Thyroid gland (tissue), 4 donors: ENCODE measurements around the gene MED29. TPM values are rescaled to one million over a fixed set of nuclear protein-coding genes. Genes with fewer than 3 reads are reported as not detected.

Source experiments
- DNase-seq, 2 donors: peaks; one replicate each; pipeline ENCODE4 v3.0.0-alpha.2; 2019
- H3K27ac ChIP-seq, 3 donors: fragments of 200-600 bp; sonication (generic); 1 replicate in 2 of 3; 2 replicates in 1 of 3; pipeline ENCODE4 v1.5.1; 2016 to 2019; ENCODE audit warnings: mild to moderate bottlenecking in 1 of 3, moderate library complexity in 1 of 3
- H3K27me3 ChIP-seq: fragments of 200-600 bp; sonication (generic); one replicate; pipeline ENCODE4 v1.5.1; 2019
- H3K36me3 ChIP-seq, 2 donors: fragments of 200-600 bp; sonication (generic); one replicate each; pipeline ENCODE4 v1.5.1; 2016 to 2019
- H3K4me1 ChIP-seq, 2 donors: fragments of 200-600 bp; sonication (generic); one replicate each; pipeline ENCODE4 v1.5.1; 2017 to 2019
- H3K4me3 ChIP-seq, 3 donors: fragments of 200-600 bp; sonication (generic); replicated peaks in 1 of 3; 1 replicate in 2 of 3; 2 replicates in 1 of 3; pipeline ENCODE4 v1.5.1; 2016; ENCODE audit warnings: mild to moderate bottlenecking in 1 of 3
- H3K9me3 ChIP-seq: fragments of 200-600 bp; sonication (generic); one replicate; pipeline ENCODE4 v1.5.1; 2017
- POLR2A ChIP-seq, 2 donors: fragments of 450-650 bp; IDR thresholded peaks; one replicate each; pipeline ENCODE4 v1.6.1; 2017; ENCODE audit warnings: antibody characterized with exemption in 2 of 2, mild to moderate bottlenecking in 2 of 2, moderate library complexity in 1 of 2
- WGBS, 2 donors: methylation state at CpG; one replicate each; pipeline ENCODE4 v1.1.5; 2017; 5-methylcytosine and 5-hydroxymethylcytosine counted together
- intact Hi-C: fragments of 100-400 bp; cut with DNase I; formaldehyde crosslinking; loops from one replicate; pipeline ENCODE4 v1.15.1; 2023
- total RNA-seq, 4 donors: library from RNA; depleted of rRNA; stranded (reverse); fragments of >200 nt; gene quantifications; one replicate each; pipeline ENCODE4 v1.2.3, GENCODE V29; 2016
- TF ChIP-seq, protein P1 (sequence below), 6 experiments: fragments of 200-600 bp in 3 of 6; fragments of 450-650 bp in 3 of 6; sonication (generic) in 3 of 6; IDR thresholded peaks; one replicate each; pipeline ENCODE4 v1.5.1; 2016 to 2019; ENCODE audit warnings: antibody characterized with exemption in 6 of 6, mild to moderate bottlenecking in 2 of 6, inconsistent platforms in 1 of 6, moderate library complexity in 1 of 6

Gene MED29
- total RNA-seq, 4 donors from 2014 or later: 44.3 to 77.5 (median 63.4) TPM

DNA sequence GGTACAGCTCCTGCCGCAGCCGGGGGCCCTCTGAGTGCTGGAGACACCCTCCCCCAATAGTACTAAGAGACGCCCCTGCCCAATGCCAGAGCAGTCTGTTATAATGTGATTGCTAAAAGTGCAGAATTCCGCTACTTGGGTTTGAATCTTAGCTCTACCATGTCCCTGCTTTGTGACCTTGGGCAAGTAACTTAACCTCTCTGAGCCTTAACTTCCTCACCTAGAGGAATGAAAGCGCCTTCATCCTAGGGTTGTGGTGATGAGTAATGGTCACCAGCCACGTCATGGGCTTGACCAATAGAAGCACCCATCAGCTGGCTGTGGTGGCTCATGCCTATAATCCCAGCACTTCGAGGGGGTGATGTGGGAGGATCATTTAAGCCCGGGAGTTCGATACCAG lies 27.8 kb downstream of the MED29 start:
- WGBS, 2 donors: 87 to 90% methylated on average over 8 to 9 of the region's 9 CpGs
- Histone ChIP-seq H3K9me3 (no peaks in the 10 kb centered on the region), H3K4me3 (no peak overlapping the region), H3K4me1 (peaks cover 3 to 24% of the 10 kb centered on the region in 2 donors), H3K36me3 (peaks cover 6 to 7% of the 10 kb centered on the region in 2 donors), H3K27me3 (no peaks in the 10 kb centered on the region), H3K27ac (no peak overlapping the region)
- intact Hi-C loops: no loop called here
- TF ChIP-seq, protein P1, sequence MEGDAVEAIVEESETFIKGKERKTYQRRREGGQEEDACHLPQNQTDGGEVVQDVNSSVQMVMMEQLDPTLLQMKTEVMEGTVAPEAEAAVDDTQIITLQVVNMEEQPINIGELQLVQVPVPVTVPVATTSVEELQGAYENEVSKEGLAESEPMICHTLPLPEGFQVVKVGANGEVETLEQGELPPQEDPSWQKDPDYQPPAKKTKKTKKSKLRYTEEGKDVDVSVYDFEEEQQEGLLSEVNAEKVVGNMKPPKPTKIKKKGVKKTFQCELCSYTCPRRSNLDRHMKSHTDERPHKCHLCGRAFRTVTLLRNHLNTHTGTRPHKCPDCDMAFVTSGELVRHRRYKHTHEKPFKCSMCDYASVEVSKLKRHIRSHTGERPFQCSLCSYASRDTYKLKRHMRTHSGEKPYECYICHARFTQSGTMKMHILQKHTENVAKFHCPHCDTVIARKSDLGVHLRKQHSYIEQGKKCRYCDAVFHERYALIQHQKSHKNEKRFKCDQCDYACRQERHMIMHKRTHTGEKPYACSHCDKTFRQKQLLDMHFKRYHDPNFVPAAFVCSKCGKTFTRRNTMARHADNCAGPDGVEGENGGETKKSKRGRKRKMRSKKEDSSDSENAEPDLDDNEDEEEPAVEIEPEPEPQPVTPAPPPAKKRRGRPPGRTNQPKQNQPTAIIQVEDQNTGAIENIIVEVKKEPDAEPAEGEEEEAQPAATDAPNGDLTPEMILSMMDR (IDR thresholded peaks at IDR 0.05): no peak
- no peak for DNase-seq

DNA sequence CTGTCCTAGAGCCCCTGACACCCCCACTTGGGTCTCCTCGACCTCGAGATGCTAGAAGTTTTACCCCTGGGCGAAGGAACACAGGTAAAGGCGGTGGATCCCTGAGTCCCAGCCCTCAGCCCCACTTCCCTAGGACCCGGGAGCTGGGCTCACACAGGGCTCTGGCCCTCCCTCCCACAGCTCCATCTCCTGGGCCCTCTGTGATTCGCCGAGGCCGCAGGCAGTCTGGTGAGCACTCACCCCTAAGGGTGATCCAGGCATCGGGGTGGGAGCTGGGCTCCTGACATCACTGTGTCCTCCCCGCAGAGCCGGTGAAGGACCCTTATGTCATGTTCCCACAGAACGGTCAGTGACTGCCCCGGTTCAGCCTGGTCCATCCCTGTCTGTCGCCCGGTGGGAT lies 29.6 kb downstream of the MED29 start:
- peaks cover 7 to 11% of the 10 kb centered on the region in 2 donors for H3K36me3 ChIP-seq
- no peak overlapping the region for H3K27ac ChIP-seq
- WGBS, 2 donors: 95 to 96% methylated on average over 10 to 15 of the region's 15 CpGs
- no peak for DNase-seq
- H3K9me3 ChIP-seq: no peaks in the 10 kb centered on the region
- peaks cover 0 to 6% of the 10 kb centered on the region in 2 donors for H3K4me1 ChIP-seq
- TF ChIP-seq POLR2A (IDR thresholded peaks at IDR 0.05): no peak
- TF ChIP-seq, protein P1 (IDR thresholded peaks at IDR 0.05): no peak
- intact Hi-C loops: no loop called here
- no peak overlapping the region for H3K4me3 ChIP-seq
- H3K27me3 ChIP-seq: no peaks in the 10 kb centered on the region

DNA sequence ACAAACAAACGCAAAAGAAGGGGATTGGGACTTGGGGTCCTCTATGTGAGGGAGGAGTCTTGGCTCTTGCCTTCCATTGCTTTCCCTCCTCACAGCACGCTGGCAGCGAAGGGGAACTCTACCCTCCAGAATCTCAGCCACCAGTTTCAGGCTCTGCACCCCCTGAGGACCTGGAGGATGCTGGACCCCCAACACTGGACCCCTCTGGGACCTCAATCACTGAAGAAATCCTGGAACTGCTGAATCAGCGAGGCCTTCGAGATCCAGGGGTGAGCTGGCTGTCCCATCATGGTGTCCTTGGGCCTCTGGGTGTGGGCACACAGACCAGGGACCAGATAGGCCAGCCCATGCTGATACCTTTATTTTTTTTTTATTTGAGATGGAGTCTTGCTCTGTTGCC lies 30.8 kb downstream of the MED29 start:
- WGBS, 2 donors: 88 to 93% methylated on average over 5 of the region's 5 CpGs
- H3K27ac ChIP-seq: no peak overlapping the region

DNA sequence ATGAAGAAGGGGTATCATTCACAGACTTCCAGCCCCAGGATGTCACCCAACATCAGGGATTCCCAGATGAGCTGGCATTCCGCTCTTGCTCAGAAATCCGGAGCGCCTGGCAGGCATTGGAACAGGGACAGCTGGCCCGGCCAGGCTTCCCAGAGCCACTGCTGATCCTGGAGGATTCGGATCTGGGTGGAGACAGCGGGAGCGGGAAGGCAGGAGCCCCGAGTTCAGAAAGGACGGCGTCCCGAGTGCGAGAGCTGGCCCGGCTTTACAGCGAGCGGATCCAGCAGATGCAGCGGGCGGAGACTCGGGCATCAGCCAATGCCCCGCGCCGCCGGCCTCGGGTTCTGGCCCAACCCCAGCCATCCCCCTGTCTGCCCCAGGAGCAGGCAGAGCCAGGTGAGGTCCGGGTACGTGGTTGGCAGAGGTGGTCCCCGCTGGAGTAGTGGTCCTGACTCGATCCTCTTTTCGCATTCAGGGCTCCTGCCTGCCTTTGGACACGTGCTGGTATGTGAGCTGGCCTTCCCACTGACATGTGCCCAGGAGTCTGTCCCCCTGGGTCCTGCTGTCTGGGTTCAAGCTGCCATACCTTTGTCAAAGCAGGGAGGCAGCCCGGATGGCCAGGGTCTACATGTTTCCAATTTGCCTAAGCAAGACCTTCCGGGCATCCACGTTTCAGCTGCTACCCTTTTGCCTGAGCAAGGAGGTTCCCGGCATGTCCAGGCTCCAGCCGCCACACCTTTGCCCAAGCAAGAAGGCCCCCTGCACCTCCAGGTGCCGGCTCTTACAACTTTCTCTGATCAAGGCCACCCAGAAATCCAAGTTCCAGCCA lies 32.3 kb downstream of the MED29 start:
- peaks cover 4 to 5% of the 10 kb centered on the region in 2 donors for H3K4me1 ChIP-seq
- no peak overlapping the region for H3K27ac ChIP-seq
- TF ChIP-seq, protein P1 (IDR thresholded peaks at IDR 0.05): no peak
- no peak for TF ChIP-seq POLR2A (IDR thresholded peaks at IDR 0.05)
- H3K36me3 ChIP-seq: peaks cover 5 to 7% of the 10 kb centered on the region in 2 donors
- intact Hi-C loops: no loop called here
- WGBS, 2 donors: 89 to 91% methylated on average over 27 of the region's 35 CpGs
- no peak overlapping the region for H3K4me3 ChIP-seq
- DNase-seq: no peak
- H3K27me3 ChIP-seq: no peaks in the 10 kb centered on the region
- H3K9me3 ChIP-seq: no peaks in the 10 kb centered on the region

More for the DNA sequence above, 30.8 kb downstream of the MED29 start:
- DNase-seq: no peak
- H3K4me3 ChIP-seq: no peak overlapping the region
- H3K36me3 ChIP-seq: peaks cover 7 to 11% of the 10 kb centered on the region in 2 donors
- H3K9me3 ChIP-seq: no peaks in the 10 kb centered on the region
- no peaks in the 10 kb centered on the region for H3K4me1 ChIP-seq
- H3K27me3 ChIP-seq: no peaks in the 10 kb centered on the region
- TF ChIP-seq, protein P1 (IDR thresholded peaks at IDR 0.05): no peak
- no peak for TF ChIP-seq POLR2A (IDR thresholded peaks at IDR 0.05)
- intact Hi-C loops: no loop called here

DNA sequence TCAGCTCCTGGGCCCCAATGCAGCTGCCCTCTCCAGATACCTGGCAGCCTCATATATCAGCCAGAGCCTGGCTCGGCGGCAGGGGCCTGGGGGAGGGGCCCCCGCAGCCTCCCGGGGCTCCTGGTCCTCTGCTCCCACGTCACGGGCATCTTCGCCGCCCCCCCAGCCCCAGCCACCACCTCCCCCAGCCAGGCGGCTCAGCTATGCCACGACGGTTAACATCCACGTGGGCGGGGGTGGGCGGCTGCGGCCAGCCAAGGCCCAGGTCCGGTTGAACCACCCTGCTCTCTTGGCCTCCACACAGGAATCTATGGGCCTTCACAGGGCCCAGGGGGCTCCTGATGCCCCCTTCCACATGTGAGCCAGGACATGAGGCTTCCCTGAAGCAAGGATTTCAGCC lies 33.8 kb downstream of the MED29 start:
- no peak for TF ChIP-seq POLR2A (IDR thresholded peaks at IDR 0.05)
- TF ChIP-seq, protein P1 (IDR thresholded peaks at IDR 0.05): no peak
- 80 to 95% methylated on average over 8 to 16 of the region's 16 CpGs for WGBS, 2 donors

More for the DNA sequence above, 33.8 kb downstream of the MED29 start:
- intact Hi-C loops: no loop called here
- Histone ChIP-seq H3K36me3 (peaks cover 2 to 5% of the 10 kb centered on the region in 2 donors), H3K4me3 (no peak overlapping the region), H3K27me3 (no peaks in the 10 kb centered on the region), H3K27ac (no peak overlapping the region), H3K4me1 (peaks cover 6 to 13% of the 10 kb centered on the region in 2 donors), H3K9me3 (no peaks in the 10 kb centered on the region)
- no peak for DNase-seq
